Hematopoietic multipotent progenitor cell (in vitro differentiated cells): Measurements from ENCODE around the gene NCOR2. TPM values are rescaled to one million over a fixed set of nuclear protein-coding genes. Genes with fewer than 3 reads are reported as not detected.

Experiments
- DNase-seq, 3 donors: peaks; one replicate each; pipeline ENCODE4 v3.0.0-alpha.2; 2011 to 2015; ENCODE audit warnings: low read depth in 2 of 3, low spot score in 2 of 3
- total RNA-seq: library from RNA; depleted of rRNA; stranded (reverse); fragments of >200 nt; gene quantifications from one replicate; pipeline ENCODE4 v1.2.3, GENCODE V29; 2012

NCOR2 gene
- total RNA-seq, 1 donor = 54.7 TPM

GRCh38 chr12:124545508-124546418 is 21.6 kb downstream of the NCOR2 start:
- DNase-seq = peak in 2 of 3 donors; percentile 64

GRCh38 chr12:124544983-124545382 is 22.4 kb downstream of the NCOR2 start:
- DNase-seq = no peak

- no peak for DNase-seq
These were observed 23.0 kb downstream of the NCOR2 start for GRCh38 chr12:124544311-124544970.

GRCh38 chr12:124543590-124544310 is 23.7 kb downstream of the NCOR2 start:
- DNase-seq = no peak

GRCh38 chr12:124543052-124543589 is 24.3 kb downstream of the NCOR2 start:
- peak in 2 of 3 donors; percentile 54 to 71 for DNase-seq

- no peak for DNase-seq
These were observed 25.1 kb downstream of the NCOR2 start for GRCh38 chr12:124542021-124542949.

- DNase-seq = no peak
These were observed 26.1 kb downstream of the NCOR2 start for GRCh38 chr12:124541322-124541721.

GRCh38 chr12:124539084-124540041 is 28.0 kb downstream of the NCOR2 start:
- DNase-seq = no peak

- DNase-seq = peak in 1 of 3 donors; percentile 46
These were observed 29.0 kb downstream of the NCOR2 start for GRCh38 chr12:124538194-124539082.

GRCh38 chr12:124537525-124538193 is 29.8 kb downstream of the NCOR2 start:
- no peak for DNase-seq

- no peak for DNase-seq
These were observed 30.8 kb downstream of the NCOR2 start for GRCh38 chr12:124536641-124537040.

- no peak for DNase-seq
These were observed 32.4 kb downstream of the NCOR2 start for GRCh38 chr12:124534776-124535740.

GRCh38 chr12:124533456-124533855 is 34.0 kb downstream of the NCOR2 start:
- no peak for DNase-seq

- DNase-seq = no peak
These were observed 34.4 kb downstream of the NCOR2 start for GRCh38 chr12:124532967-124533366.

- no peak for DNase-seq
These were observed 35.1 kb downstream of the NCOR2 start for GRCh38 chr12:124532331-124532750.

GRCh38 chr12:124531906-124532305 is 35.5 kb downstream of the NCOR2 start:
- no peak for DNase-seq
